ENCODE data around the gene PRKX.

The PRKX gene

DNA sequence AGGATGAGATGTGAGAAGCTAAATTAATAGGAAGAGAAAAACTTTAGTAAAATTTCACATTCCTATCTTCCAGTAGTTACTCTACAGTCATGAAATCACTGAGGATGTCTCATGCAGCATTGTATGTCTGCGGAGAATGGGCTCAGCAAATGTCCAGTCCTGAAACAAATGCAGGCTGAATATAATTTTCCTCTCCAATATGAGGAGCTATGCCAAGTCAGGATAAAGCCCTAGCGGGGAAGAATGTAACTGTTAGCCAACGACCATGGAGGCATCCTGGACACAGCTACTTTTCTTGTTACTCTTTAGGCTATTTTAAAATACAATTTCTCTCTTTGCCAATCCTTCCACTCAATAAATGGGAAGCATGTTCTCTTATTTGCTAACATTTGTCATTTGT lies 127.7 kb downstream of the PRKX start:
- no peak for ATAC-seq
- TF ChIP-seq ZNF8 (CRISPR knock-in tag; IDR thresholded peaks at IDR 0.05) = no peak
- TF ChIP-seq PPARA (CRISPR knock-in tag; IDR thresholded peaks at IDR 0.05; ENCODE audit: borderline replicate concordance) = no peak
- TF ChIP-seq, protein P1, sequence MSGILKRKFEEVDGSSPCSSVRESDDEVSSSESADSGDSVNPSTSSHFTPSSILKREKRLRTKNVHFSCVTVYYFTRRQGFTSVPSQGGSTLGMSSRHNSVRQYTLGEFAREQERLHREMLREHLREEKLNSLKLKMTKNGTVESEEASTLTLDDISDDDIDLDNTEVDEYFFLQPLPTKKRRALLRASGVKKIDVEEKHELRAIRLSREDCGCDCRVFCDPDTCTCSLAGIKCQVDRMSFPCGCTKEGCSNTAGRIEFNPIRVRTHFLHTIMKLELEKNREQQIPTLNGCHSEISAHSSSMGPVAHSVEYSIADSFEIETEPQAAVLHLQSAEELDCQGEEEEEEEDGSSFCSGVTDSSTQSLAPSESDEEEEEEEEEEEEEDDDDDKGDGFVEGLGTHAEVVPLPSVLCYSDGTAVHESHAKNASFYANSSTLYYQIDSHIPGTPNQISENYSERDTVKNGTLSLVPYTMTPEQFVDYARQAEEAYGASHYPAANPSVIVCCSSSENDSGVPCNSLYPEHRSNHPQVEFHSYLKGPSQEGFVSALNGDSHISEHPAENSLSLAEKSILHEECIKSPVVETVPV (CRISPR knock-in tag; IDR thresholded peaks at IDR 0.05) = no peak
- TF ChIP-seq, protein P2, sequence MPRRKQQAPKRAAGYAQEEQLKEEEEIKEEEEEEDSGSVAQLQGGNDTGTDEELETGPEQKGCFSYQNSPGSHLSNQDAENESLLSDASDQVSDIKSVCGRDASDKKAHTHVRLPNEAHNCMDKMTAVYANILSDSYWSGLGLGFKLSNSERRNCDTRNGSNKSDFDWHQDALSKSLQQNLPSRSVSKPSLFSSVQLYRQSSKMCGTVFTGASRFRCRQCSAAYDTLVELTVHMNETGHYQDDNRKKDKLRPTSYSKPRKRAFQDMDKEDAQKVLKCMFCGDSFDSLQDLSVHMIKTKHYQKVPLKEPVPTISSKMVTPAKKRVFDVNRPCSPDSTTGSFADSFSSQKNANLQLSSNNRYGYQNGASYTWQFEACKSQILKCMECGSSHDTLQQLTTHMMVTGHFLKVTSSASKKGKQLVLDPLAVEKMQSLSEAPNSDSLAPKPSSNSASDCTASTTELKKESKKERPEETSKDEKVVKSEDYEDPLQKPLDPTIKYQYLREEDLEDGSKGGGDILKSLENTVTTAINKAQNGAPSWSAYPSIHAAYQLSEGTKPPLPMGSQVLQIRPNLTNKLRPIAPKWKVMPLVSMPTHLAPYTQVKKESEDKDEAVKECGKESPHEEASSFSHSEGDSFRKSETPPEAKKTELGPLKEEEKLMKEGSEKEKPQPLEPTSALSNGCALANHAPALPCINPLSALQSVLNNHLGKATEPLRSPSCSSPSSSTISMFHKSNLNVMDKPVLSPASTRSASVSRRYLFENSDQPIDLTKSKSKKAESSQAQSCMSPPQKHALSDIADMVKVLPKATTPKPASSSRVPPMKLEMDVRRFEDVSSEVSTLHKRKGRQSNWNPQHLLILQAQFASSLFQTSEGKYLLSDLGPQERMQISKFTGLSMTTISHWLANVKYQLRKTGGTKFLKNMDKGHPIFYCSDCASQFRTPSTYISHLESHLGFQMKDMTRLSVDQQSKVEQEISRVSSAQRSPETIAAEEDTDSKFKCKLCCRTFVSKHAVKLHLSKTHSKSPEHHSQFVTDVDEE (CRISPR knock-in tag; IDR thresholded peaks at IDR 0.05) = no peak

DNA sequence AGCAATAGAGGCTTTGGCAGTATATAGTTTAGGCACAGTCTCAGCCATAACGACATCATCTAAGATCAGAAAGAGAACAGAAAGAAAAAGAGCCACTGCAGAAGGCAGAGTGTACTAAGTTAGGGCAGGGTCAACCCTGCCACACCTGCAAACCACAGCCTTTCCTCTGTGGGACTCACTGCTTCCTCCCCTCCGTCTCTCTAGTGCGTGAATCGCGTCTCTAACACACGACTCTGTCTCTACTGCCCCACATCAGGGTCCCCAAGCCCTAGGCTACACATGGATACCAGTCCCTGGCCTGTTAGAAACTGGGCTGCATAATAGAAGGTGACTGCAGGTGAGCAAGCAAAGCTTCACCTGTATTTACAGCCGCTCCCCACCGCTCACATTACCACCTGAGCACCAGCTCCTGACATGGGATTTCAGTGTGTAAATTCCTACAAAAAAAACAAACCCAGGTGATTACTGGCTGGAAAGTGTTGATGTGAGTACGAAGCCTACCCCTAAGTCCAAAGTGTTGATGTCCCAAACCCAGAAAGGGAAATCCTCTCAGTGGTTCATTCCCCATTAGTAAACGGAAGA lies 128.9 kb downstream of the PRKX start:
- TF ChIP-seq RARB (CRISPR knock-in tag; IDR thresholded peaks at IDR 0.05) (no peak), TCF4 (CRISPR knock-in tag; IDR thresholded peaks at IDR 0.05; ENCODE audit: borderline replicate concordance) (no peak), OSR1 (CRISPR knock-in tag; IDR thresholded peaks at IDR 0.05) (no peak), ZNF8 (CRISPR knock-in tag; IDR thresholded peaks at IDR 0.05) (no peak), ZFP3 (CRISPR knock-in tag; IDR thresholded peaks at IDR 0.05) (no peak), TOX (CRISPR knock-in tag; IDR thresholded peaks at IDR 0.05; ENCODE audit: borderline replicate concordance) (no peak), ISL1 (CRISPR knock-in tag; IDR thresholded peaks at IDR 0.05) (no peak), PPARA (CRISPR knock-in tag; IDR thresholded peaks at IDR 0.05; ENCODE audit: borderline replicate concordance) (no peak), CSDC2 (CRISPR knock-in tag; IDR thresholded peaks at IDR 0.05) (no peak), ZC3H10 (CRISPR knock-in tag; IDR thresholded peaks at IDR 0.05) (no peak), ZNF70 (CRISPR knock-in tag; IDR thresholded peaks at IDR 0.05) (no peak), ZNF565 (CRISPR knock-in tag; conservative IDR thresholded peaks at IDR 0.05; ENCODE audit: low read depth) (no peak), GLIS3 (CRISPR knock-in tag; IDR thresholded peaks at IDR 0.05) (no peak)
- TF ChIP-seq, protein P2 (CRISPR knock-in tag; IDR thresholded peaks at IDR 0.05) = no peak
- TF ChIP-seq, protein P1 (CRISPR knock-in tag; IDR thresholded peaks at IDR 0.05) = no peak
- TF ChIP-seq, protein P3, sequence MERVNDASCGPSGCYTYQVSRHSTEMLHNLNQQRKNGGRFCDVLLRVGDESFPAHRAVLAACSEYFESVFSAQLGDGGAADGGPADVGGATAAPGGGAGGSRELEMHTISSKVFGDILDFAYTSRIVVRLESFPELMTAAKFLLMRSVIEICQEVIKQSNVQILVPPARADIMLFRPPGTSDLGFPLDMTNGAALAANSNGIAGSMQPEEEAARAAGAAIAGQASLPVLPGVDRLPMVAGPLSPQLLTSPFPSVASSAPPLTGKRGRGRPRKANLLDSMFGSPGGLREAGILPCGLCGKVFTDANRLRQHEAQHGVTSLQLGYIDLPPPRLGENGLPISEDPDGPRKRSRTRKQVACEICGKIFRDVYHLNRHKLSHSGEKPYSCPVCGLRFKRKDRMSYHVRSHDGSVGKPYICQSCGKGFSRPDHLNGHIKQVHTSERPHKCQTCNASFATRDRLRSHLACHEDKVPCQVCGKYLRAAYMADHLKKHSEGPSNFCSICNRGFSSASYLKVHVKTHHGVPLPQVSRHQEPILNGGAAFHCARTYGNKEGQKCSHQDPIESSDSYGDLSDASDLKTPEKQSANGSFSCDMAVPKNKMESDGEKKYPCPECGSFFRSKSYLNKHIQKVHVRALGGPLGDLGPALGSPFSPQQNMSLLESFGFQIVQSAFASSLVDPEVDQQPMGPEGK (CRISPR knock-in tag; IDR thresholded peaks at IDR 0.05; ENCODE audit: borderline replicate concordance) = no peak
- ATAC-seq = no peak

DNA sequence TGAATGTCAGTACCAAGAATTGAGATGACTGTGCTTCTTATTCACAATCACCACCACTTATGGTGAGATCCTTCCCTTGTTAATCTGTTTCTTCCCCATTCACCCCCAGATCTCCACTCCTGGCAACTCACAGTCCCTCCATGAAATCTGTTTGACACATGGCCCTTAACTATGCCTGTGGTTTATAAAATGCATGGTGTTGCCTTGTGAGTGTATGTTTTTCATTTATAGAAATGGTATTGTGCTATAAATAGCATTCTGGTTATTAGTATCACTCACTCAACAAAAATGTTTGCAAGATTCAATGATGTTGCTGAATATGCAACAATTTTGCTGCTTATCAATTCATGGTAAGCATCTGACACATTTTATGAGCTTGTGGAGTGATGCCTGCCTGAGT lies 131.0 kb downstream of the PRKX start:
- no peak for ATAC-seq
- TF ChIP-seq, protein P1 (CRISPR knock-in tag; IDR thresholded peaks at IDR 0.05) = no peak
- TF ChIP-seq ARNTL (CRISPR knock-in tag; IDR thresholded peaks at IDR 0.05; ENCODE audit: borderline replicate concordance, low read depth) (no peak), CSDC2 (CRISPR knock-in tag; IDR thresholded peaks at IDR 0.05) (no peak), ZNF70 (CRISPR knock-in tag; IDR thresholded peaks at IDR 0.05) (no peak), GLIS3 (CRISPR knock-in tag; IDR thresholded peaks at IDR 0.05) (no peak), SNAI2 (CRISPR knock-in tag; IDR thresholded peaks at IDR 0.05) (no peak)
- TF ChIP-seq, protein P4, sequence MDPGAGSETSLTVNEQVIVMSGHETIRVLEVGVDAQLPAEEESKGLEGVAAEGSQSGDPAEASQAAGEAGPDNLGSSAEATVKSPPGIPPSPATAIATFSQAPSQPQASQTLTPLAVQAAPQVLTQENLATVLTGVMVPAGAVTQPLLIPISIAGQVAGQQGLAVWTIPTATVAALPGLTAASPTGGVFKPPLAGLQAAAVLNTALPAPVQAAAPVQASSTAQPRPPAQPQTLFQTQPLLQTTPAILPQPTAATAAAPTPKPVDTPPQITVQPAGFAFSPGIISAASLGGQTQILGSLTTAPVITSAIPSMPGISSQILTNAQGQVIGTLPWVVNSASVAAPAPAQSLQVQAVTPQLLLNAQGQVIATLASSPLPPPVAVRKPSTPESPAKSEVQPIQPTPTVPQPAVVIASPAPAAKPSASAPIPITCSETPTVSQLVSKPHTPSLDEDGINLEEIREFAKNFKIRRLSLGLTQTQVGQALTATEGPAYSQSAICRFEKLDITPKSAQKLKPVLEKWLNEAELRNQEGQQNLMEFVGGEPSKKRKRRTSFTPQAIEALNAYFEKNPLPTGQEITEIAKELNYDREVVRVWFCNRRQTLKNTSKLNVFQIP (CRISPR knock-in tag; IDR thresholded peaks at IDR 0.05; ENCODE audit: borderline replicate concordance, low read depth) = no peak
- TF ChIP-seq, protein P3 (CRISPR knock-in tag; IDR thresholded peaks at IDR 0.05; ENCODE audit: borderline replicate concordance) = no peak
